DND-41 (cell line): ENCODE data around the gene MLLT11.

Experiments used
- ATAC-seq: fragments of 200-7000 bp; cut with Tn5 transposase; 3 replicates; pipeline ENCODE4 v1.9.1; 2021; ENCODE audit warnings: low read depth; ENCODE audit not compliant: insufficient read depth
- DNase-seq: peaks from one replicate; pipeline ENCODE4 v3.0.0-alpha.2; 2020
- H2AFZ ChIP-seq: 2 replicates; pipeline ENCODE4 v1.6.0; 2012; ENCODE audit warnings: low read depth, low read length
- H3K27ac ChIP-seq: 2 replicates; pipeline ENCODE4 v1.5.1; 2012; ENCODE audit warnings: low read length, inconsistent platforms
- H3K27me3 ChIP-seq: fragments of 200-600 bp; sonication (generic); 2 replicates; pipeline ENCODE4 v1.6.0; 2012; ENCODE audit warnings: low read length, mild to moderate bottlenecking, inconsistent platforms; ENCODE audit not compliant: insufficient read depth, poor library complexity
- H3K36me3 ChIP-seq: 2 replicates; pipeline ENCODE4 v1.5.1; 2012; ENCODE audit warnings: low read length, inconsistent platforms; ENCODE audit not compliant: insufficient read depth
- H3K4me1 ChIP-seq: 2 replicates; pipeline ENCODE4 v1.5.1; 2012; ENCODE audit warnings: mild to moderate bottlenecking, low read length; ENCODE audit not compliant: insufficient read depth
- H3K4me2 ChIP-seq: 2 replicates; pipeline ENCODE4 v1.6.0; 2012; ENCODE audit warnings: mild to moderate bottlenecking, moderate library complexity, low read length, inconsistent platforms; ENCODE audit not compliant: insufficient read depth
- H3K4me3 ChIP-seq, 2 experiments: fragments of 200-600 bp in 1 of 2; shearing (Covaris generic) in 1 of 2; 2 replicates each; pipeline ENCODE4 v1.5.1; 2012 to 2016; ENCODE audit warnings: inconsistent platforms in 2 of 2, low read length in 2 of 2, mild to moderate bottlenecking in 2 of 2, low read depth in 1 of 2, moderate library complexity in 1 of 2
- H3K79me2 ChIP-seq: 2 replicates; pipeline ENCODE4 v1.6.0; 2012; ENCODE audit warnings: low read length, inconsistent platforms; ENCODE audit not compliant: insufficient read depth
- H3K9ac ChIP-seq: 2 replicates; pipeline ENCODE4 v1.6.0; 2012; ENCODE audit warnings: low read depth, mild to moderate bottlenecking, inconsistent platforms, low read length, moderate library complexity
- H3K9me3 ChIP-seq: 2 replicates; pipeline ENCODE4 v1.5.1; 2012; ENCODE audit warnings: low read length, moderate library complexity, mild to moderate bottlenecking, inconsistent platforms; ENCODE audit not compliant: insufficient read depth, severe bottlenecking
- H4K20me1 ChIP-seq: 2 replicates; pipeline ENCODE4 v1.6.0; 2012; ENCODE audit warnings: low read length; ENCODE audit not compliant: insufficient read depth
- CTCF ChIP-seq: IDR thresholded peaks from 2 replicates; pipeline ENCODE4 v1.5.1; 2012; ENCODE audit warnings: borderline replicate concordance, low read length, moderate library complexity, mild to moderate bottlenecking; ENCODE audit not compliant: poor library complexity, severe bottlenecking; ENCODE audit errors: extremely low read depth
- EZH2 ChIP-seq: IDR thresholded peaks from 3 replicates; pipeline ENCODE4 v1.6.1; 2012; ENCODE audit warnings: borderline replicate concordance, low read depth, mild to moderate bottlenecking, moderate library complexity, low read length, inconsistent platforms; ENCODE audit not compliant: severe bottlenecking

The MLLT11 gene

DNA sequence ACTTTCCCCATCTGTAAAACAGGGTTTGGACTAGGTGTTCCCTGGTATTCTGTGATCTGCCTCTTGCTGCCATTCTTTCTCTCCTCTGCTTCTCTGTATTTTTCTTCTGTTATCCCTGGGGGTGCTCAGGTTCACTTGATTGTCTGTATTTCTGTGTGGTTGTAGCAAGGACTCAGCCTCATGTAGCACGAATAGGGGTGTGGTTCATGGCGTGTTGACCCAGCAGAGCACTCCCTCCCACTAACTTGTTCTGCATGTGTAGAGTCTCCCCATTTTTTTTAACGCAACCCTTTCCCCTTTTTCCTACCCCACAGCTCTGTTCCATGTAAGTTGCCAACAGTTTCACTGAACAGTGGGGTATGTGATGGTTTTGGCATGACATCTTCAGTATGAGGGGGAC, 25.0 kb upstream of the MLLT11 start:
- Histone ChIP-seq H4K20me1 (no peaks in the 10 kb centered on the region), H2AFZ (no peak overlapping the region), H3K27ac (no peak overlapping the region), H3K4me2 (no peak overlapping the region), H3K4me3 (no peak overlapping the region), H3K9ac (no peak overlapping the region), H3K36me3 (peaks cover 37% of the 10 kb centered on the region), H3K9me3 (no peaks in the 10 kb centered on the region), H3K27me3 (no peaks in the 10 kb centered on the region), H3K79me2 (no peaks in the 10 kb centered on the region), H3K4me1 (no peaks in the 10 kb centered on the region)
- DNase-seq: no peak
- ATAC-seq: no peak
- no peak for TF ChIP-seq EZH2
- TF ChIP-seq CTCF: no peak

DNA sequence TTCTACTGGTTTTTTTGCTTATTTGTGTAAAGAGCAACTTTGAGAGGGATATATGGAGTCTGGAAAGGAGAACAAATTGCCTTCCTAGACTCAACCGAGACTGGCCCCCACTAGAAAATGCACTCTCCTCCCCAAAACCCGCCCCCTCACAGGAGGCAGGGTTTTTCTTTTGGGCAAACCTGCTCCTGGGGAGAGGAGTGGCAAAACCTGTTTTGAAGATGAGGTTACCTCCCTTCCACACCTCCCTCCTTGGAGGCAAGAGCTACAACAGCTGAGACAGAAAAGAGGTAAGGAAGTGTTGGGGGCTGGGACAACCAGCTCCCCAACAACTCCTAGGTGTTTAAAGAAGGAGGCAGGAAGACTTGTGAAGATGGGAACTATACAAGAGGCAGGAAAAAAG, 23.8 kb upstream of the MLLT11 start, which contains the start of gene BNIPL:
Gene BNIPL (plus strand): TSS at position 231 of the 400 bp plus-strand sequence. CDS start 140 bp downstream, at position 371.
- Histone ChIP-seq H2AFZ (no peak within 1 kb of the TSS), H3K27ac (no peak within 1 kb of the TSS), H3K36me3 (peaks cover 28% of the 10 kb centered on the region), H3K4me3 (no peak within 1 kb of the TSS), H3K9ac (no peak within 1 kb of the TSS), H3K27me3 (no peaks in the 10 kb centered on the region), H3K4me1 (no peaks in the 10 kb centered on the region), H3K4me2 (no peak within 1 kb of the TSS), H4K20me1 (no peaks in the 10 kb centered on the region), H3K9me3 (no peaks in the 10 kb centered on the region), H3K79me2 (no peaks in the 10 kb centered on the region)
- TF ChIP-seq EZH2: no peak
- no peak for TF ChIP-seq CTCF
- DNase-seq (no peak), ATAC-seq (no peak)

GRCh38 chr1:151037032-151037431, 23.2 kb upstream of the MLLT11 start:
- H2AFZ ChIP-seq: no peak overlapping the region
- H4K20me1 ChIP-seq: no peaks in the 10 kb centered on the region
- TF ChIP-seq CTCF (no peak), EZH2 (no peak)
- no peak for ATAC-seq
- H3K27ac ChIP-seq: no peak overlapping the region
- no peak overlapping the region for H3K4me2 ChIP-seq
- H3K27me3 ChIP-seq: no peaks in the 10 kb centered on the region
- H3K9ac ChIP-seq: no peak overlapping the region
- H3K9me3 ChIP-seq: no peaks in the 10 kb centered on the region
- peaks cover 24% of the 10 kb centered on the region for H3K36me3 ChIP-seq
- no peaks in the 10 kb centered on the region for H3K4me1 ChIP-seq
- H3K79me2 ChIP-seq: no peaks in the 10 kb centered on the region
- H3K4me3 ChIP-seq: no peak overlapping the region
- DNase-seq: no peak

DNA sequence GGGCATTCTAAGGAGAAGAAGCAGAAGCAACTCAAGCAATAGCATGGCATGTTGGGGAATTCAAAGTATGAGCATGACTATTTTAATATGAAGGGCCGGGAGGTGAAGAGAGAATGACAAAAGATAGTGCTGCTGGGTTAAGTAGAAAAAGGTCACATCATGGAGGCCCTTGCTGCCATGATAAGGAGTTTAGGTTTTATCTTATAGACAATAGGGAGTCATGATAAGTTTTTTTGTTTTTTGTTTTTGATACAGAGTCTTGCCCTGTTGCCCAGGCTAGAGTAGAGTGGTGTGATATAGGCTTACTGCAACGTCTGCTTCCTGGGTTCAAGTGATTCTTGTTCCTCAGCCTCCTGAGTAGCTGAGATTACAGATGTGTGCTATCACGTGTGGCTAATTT, 20.7 kb upstream of the MLLT11 start:
- H3K4me2 ChIP-seq: no peak overlapping the region

More for the DNA sequence above, 20.7 kb upstream of the MLLT11 start:
- Histone ChIP-seq H2AFZ (no peak overlapping the region), H3K9ac (no peak overlapping the region), H3K79me2 (no peaks in the 10 kb centered on the region), H3K9me3 (no peaks in the 10 kb centered on the region), H3K27me3 (no peaks in the 10 kb centered on the region), H3K4me3 (no peak overlapping the region), H3K4me1 (no peaks in the 10 kb centered on the region), H4K20me1 (no peaks in the 10 kb centered on the region), H3K27ac (no peak overlapping the region), H3K36me3 (peaks cover 9% of the 10 kb centered on the region)
- no peak for TF ChIP-seq CTCF
- no peak for TF ChIP-seq EZH2
- ATAC-seq (no peak), DNase-seq (no peak)
